Ammon's horn (tissue), 1 donor: ENCODE measurements around the gene XPNPEP3.
A peak's percentile ranks its signal among the peaks of the same experiment; 100 is the strongest.

Source experiments
- DNase-seq: peaks from one replicate; pipeline ENCODE4 v3.0.0-alpha.2; 2016; ENCODE audit warnings: low spot score

Gene XPNPEP3

DNA sequence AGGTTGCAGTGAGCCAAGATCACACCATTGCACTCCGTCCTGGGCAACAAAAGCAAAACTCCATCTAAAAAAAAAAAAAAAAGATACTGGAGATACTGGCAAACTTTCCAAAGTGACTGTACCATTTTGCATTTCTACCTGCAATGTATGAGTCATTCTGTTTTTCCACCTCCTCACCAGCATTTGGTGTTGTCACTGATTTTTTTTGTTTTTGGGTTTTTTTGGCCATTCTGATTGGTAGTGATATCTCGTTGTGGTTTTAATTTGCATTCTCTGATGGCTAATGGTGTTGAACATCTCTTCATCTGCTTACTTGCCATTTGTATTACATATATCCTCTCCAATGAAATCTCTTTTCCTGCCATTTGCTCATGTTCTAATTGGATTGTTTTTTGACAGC is 82.3 kb downstream of the XPNPEP3 start:
- no peak for DNase-seq

DNA sequence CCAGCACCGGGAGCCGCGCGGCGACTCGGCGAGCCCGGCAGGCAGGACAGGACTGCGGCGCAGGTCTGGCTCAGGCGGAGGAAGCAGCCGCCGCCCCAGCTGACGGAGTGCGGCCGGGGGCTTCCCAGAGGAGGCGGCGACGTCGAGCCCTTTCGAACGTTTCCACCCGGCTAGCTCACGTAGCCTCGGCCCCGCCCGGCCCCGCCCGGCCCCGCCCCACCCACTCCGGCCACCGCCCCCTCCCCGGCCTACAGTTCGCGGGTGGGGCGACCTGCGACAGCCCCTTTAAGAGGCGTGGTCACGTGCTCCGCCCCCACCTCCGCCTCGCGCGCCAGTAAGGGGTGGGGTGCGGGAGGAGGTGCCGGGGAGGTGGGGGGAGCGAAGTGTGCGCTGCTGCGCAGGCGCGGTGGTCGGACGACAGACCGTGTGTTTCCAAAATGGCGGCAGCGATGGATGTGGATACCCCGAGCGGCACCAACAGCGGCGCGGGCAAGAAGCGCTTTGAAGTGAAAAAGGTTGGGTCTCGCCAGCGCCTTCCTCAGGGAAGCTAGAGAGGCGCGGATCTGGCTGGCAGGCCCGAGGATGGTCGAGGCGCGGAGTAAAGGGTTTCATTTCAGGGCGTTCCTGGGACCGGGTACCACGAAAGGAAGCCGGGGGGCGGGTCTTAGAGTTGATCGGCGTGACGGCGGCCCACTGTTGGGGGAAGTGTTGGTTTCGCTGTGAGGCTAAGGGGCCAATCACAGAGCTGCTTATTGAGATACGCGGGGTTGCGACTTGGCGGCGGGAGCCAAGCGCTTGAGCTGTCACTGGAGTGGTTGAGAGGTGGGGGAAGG is 94.2 kb downstream of the XPNPEP3 start, which contains the start of gene RBX1:
TSS of gene RBX1 (plus strand) at position 417 of the 833 bp plus-strand sequence. CDS start at position 438, 21 bp downstream.
- peak; percentile 99 for DNase-seq

DNA sequence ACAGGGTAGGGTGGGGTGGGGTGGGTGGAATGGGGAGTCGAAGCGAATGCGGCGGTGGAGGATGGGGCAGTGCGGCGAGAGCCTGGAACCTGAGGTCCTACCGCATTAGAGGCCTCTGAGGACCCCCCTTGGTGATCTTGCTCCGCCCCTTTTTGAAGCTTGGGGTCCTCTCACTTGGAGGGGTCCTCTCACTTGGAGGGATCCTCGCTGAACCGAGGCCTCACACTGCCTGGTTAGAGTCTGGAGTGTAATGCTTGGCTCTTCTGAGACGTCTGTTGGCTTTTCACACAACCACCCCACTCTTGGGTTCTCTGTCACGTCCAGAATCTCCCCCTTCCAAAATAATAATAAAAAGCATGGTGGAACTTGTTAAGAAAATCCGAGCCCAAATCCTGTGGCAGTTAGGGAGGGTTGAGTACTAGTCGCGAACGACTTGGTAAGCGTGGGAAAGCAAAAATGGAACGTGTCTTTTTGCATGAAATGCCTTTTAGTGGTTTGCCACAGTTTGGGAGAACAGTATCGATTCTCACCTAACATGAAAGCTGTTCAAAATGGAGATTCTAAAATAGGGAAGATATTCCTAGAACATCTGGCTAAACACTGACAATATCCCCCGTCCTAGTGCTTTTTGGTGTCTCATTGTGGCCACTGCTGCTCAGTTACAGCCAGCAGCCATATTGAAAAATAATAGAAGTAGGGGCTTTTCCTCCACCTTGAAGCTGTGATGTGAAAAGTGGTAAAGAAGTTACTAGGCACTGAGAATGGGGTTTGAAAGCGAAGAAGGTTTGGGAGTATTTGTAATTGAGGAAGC is 95.1 kb downstream of the XPNPEP3 start:
- DNase-seq, result peak; percentile 10

DNA sequence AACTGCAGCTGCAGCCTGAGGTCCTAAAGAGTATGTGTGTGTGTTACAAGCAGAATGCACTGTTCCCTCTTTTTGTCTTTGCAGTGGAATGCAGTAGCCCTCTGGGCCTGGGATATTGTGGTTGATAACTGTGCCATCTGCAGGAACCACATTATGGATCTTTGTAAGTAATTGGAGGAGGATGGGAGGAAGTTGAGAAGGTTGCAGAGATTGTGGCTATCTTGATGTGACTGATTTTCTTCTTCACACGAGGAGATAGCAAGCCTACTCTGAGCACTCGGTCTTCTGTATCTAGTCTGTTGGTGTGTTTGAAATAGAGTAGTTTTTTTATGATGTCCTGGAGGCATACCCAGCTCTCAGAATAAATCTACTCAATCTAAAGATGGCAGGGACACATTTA is 96.5 kb downstream of the XPNPEP3 start:
- no peak for DNase-seq

DNA sequence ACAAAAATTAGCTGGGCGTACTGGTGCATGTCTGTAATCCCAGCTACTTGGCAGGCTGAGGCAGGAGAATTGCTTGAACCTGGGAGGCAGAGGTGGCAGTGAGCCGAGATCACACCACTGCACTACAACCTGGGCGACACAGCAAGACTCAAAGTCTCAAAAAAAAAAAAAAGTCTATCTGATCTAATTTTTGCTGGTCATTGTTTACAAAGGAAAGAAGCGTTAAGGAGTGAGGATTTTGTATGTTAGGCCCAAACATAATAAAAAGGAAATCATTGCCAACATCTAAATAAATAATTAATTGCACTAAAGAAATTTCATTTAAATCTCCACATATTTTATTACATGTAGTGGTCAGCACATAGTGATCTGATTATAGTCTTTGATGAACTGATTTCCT is 97.2 kb downstream of the XPNPEP3 start:
- DNase-seq, result no peak

DNA sequence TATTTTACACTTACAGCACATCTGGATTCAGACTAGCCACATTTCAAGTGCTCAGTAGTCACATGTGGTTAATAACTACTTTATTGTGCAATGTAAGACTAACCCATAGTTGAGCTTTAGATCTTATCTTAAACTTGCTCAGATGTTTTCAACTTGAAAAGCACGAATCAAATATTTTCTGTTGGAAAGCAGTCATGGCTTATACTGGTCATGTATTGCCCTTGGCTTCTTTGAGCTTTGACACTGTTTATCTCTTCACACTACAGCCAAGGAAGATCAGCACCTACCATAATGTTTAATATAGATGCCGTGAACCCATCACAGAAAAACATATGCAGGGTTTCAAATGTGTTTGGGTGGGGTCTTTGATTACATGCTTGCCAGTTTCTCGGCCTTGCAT is 98.6 kb downstream of the XPNPEP3 start:
- no peak for DNase-seq

DNA sequence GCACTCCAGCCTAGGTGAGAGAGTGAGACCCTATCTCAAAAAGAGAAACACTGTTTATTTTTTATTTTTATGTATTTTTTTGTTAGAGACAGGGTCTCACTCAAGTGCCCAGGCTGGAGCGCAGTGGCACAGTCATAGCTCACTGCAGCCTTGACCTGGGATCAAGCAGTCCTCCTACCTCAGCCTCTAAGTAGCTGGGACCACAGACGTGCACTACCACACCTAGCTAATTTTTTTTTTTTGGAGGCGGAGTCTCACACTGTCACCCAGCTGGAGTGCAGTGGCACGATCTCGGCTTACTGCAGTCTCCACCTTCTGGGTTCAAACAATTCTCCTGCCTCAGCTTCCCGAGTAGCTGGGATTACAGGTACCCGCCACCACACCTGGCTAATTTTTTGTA is 100.7 kb downstream of the XPNPEP3 start:
- DNase-seq, result no peak

DNA sequence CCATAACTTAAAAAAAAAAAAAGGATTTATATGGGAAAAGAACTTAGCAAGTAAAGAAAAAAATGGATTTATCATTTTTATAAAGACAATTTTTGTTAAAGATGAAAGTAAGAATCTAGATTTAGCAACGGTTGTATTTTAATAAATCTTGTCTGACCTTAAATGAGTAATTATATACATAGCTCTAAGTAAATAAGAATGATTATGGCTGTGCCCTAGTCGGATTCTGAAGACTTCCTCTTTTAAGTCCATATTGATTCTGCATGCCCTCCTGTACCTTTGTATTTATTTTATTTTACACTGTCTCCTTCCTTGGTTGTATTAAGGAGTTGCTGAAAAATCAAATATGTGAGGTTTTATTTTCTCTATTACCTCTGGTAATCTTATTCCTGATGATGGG is 101.4 kb downstream of the XPNPEP3 start:
- DNase-seq, result no peak

DNA sequence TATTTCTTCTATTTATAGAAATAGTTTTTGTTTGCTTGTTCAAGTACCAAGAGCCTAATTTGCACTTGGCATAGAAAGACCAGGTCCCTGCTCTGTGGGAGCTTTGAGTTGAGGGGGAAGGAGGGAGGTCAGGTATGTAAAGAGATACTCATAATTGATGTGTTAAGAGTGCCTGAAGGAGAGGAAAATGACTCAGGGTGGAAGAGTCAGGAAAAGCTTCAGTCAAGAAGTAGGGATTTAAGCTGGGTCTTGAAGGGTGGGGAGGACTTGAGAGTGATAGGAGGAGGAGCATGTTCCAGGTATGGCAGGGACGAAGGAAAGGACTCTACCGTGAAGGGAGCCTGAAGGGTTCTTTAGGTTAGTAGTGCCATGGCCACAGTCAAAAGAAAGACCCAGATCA is 103.2 kb downstream of the XPNPEP3 start:
- DNase-seq, result no peak

DNA sequence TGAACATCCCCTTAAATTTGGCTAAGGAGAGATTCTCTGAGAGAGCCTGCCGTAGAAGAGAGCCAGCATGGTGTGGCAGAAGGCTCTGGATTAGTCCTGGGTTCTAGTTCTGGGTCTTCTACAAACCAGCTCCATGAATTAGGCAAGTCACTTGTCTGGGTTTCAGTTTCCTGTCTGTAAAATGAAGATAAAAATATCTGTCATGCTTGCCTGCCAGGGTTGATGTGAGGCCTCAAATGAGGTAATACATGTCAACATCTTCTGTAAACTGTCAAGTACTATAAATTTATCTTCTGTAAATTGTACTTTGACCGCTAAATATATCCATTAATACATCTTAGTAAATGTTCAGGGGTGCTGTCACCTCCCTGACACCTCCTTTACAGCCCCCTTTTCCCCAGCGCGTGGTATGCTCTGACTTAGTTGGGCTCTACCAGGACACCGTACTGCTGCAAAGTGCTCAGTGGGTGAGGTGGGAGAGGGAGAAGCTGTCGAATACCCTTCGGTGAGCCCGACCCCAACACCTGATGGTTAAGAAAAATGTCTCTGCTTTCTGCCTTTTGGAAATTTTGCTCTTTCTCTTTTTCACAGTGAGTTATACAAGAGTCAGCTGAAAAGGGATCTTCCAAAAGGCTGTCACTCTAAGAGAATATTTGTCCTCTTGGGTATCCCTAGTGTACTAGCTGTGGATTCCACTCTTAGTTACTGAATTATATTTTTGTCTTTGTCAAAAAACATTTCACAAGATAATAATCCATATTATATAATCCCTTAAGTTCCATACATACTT is 109.2 kb downstream of the XPNPEP3 start:
- DNase-seq, result no peak

DNA sequence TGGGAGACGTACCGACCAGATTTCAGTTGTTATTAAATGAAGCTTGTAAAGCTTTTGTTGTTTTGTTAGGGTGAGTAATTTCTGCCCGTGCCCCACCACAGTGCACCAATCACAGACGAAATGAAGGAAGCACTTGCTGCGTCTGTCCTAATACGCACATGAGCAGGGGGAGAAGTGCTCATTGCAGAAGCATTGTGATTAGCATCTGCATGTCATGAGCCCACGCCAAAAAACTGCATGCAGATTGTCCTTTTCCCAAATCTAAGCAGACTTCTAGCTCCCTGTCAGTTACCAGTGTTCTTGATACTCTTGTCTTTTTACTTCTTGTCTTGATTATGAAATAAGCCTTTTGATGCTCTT is 109.8 kb downstream of the XPNPEP3 start:
- peak; percentile 30 for DNase-seq

DNA sequence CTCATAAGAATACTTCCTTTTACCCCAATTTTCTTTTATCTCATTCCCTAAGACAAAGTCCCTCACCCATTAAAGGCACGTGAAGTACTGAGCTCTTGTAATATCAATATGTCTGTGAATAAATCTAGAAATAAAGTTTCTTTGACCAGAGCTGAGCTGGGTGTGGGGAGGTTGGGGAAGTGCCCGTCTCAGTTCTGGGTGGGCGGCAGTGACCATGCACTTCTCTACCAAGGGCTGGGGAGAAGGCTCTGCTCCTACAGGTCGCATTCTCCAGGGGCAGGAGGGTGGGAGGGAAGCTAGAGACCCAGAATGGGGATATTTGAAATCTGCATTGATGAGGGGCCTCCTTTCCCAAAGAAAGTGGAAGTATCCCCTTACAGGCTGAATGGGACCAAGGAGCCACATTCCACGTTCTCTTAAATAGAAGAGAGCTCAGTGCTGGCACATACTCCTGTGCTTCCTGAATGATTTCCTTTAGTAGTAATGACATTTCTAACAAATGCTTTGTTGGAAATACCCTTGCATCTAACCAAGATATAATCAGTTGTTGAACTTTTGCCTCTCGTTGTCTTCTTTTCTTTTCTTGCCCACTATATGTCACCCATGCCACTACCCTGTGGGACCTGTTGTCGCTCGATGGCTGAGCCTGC is 110.3 kb downstream of the XPNPEP3 start:
- DNase-seq, result no peak

DNA sequence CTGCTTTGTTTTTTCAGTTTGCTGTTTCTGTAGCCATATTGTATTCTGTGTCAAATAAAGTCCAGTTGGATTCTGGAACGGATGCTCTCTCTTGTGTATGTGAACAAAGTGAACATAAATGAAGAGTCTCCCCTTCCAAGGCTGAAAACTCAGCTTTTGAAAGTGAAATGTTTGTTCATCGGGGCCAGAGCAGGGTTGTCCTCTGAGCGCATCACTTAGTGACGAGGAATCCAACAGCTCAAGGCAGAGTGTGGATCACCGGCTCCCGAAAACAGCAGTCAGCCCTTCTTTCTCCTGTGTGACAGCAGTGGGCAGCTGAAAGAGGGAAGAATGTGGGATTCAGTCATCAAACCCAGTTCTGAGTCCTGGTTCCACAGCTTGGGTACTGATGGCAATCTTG is 115.6 kb downstream of the XPNPEP3 start:
- DNase-seq, result no peak

DNA sequence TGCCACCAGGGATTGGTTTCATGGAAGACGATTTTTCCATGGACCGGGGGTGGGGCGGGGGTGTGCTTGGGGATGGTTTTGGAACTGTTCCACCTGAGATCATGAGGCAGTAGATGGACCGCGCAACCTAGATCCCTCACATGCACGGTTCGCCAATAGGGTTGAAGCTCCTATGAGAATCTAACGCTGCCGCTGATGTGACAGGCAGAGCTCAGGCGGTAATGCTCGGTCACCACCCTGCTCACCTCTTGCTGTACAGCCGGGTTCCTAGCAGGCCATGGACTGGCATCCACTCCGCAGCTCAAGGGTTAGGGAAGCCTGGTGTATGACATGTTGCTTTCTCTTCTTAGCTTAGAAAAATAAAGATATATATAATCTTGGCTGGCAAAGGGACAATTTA is 116.2 kb downstream of the XPNPEP3 start:
- no peak for DNase-seq

DNA sequence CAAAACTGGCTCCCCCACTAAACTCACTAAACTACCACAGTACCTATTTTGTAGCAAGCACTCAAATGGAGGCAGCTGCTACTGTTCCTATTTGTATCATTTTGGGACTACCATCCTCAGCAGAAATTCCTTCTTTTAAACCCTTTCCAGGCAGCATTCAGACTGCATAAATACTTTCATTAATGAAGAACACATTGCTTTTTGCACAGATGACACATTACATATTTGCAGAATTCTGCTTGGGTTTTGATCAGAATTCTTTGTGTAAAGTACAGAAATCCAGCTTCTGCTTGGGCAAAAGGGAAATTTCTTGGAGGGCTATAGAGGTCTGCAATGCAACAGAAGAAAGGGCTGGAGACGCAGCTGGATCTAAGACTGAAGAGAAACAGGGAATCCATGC is 118.4 kb downstream of the XPNPEP3 start:
- DNase-seq, result no peak

DNA sequence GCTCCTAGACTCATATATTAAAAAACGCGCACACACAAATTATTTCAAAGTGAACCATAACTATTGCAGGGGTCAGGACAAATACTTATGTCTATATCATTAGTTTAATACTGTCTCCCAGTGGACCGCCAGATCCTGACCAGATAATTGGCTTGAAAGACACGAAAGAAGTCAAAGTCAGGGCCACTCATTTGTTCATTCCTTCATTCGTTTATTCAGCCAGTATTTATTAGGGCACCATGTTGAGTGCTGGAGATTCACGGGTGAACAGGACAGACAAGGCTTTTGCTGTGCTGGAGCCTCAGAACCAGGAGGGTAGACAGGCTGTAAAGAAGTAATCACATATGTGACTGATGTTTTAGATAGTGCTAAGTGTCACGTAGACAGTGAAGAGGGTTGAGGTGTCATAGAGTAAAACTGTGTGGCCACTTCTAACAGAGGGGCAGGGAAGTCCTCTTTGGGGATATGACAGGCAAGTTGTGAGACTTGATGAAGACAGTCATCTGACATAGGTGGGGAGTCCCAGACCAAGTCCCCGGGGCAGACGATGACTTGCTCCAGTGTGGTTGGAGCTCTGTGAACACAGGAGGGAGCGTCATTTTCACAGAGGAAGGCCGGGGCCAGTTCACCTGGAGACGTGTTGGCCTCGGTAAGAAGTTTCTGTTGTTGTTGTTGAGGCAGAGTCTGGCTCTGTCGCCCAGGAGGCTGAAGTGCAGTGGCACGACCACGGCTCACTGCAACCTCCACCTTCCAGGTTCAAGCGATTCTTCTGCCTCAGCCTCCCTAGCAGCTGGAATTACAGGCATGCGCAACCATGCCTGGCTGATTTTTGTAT is 120.1 kb downstream of the XPNPEP3 start:
- no peak for DNase-seq

DNA sequence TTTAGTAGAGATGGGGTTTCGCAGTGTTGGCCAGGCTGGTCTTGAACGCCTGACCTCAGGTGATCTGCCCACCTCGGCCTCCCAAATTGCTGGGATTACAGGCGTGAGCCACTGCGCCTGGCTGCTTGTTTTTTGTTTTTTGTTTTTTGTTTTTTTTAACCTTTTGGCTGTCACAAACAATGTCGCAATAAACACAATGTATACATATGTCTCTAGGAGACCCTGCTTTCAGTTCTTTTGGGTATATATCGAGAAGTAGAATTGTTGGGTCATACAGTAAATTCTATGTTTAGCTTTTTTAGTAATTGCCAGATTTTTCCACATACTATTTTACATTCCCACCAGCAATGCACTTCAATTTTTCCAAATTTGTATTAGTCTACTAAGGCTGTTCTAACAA is 122.2 kb downstream of the XPNPEP3 start:
- no peak for DNase-seq

DNA sequence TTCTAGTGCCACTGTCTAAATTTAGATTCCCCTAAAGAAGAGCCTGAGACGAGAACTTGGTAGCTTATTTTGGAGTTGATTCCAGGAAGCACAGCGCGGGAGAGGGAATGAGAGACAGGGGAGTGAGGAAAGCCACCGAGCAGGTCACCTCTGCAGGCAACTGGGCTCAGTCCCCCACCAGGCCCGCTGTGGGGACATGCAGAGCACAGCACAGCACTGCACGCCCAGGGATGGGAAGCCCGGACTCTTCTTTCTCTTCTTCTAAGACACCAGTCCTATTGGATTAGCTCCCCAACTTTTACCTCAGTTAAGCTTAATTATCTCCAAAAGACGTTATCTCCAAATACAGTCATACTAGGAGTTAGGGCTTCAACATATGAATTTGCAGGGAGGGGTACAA is 122.9 kb downstream of the XPNPEP3 start:
- no peak for DNase-seq
